GM10248 (cell line): ENCODE results near the gene SPON1.

ENCODE experiments used
- CTCF ChIA-PET: fragments of 300-600 bp; sonication (Branson Sonifier 250); formaldehyde crosslinking; extraction: SDS; loops from one replicate; lab custom pipeline; 2021; ENCODE audit warnings: antibody characterized with exemption; lab: Yijun Ruan, JAX
- POLR2A ChIA-PET: fragments of 350-650 bp; sonication (Branson Sonifier 250); formaldehyde crosslinking; extraction: SDS; loops from one replicate; lab custom pipeline; 2020; ENCODE audit warnings: antibody characterized with exemption; lab: Yijun Ruan, JAX
- DNase-seq: peaks from one replicate; pipeline ENCODE4 v3.0.0; 2012; ENCODE audit errors: extremely low spot score
- TF ChIP-seq, protein P1 (sequence below): IDR thresholded peaks from 2 replicates; pipeline ENCODE4 v1.5.1; 2012; ENCODE audit warnings: mild to moderate bottlenecking, low read depth; ENCODE audit errors: extremely low read depth, missing control alignments, control extremely low read depth

The SPON1 gene

DNA sequence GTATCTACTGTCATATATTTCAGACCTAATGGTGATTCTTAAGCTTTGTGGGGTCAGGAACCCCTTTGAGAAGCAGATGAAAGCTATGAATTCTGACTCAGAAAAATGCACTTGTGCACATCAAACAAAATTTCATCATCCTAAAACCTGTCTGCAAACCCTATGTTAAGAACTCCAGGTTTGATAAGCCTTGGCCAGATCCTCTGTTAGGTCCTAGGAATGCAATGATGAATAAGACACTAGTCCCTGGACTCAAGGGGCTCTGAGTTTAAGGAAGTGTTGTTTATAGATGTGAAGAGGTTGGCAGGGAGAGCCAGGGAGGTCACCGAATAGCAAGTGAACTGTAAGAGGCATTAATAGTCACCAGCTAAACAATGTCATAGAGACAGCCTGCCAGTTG is 103.2 kb downstream of the SPON1 start:
- ChIA-PET CTCF (no interaction called here), POLR2A (no interaction called here)
- no peak for DNase-seq
- TF ChIP-seq, protein P1, sequence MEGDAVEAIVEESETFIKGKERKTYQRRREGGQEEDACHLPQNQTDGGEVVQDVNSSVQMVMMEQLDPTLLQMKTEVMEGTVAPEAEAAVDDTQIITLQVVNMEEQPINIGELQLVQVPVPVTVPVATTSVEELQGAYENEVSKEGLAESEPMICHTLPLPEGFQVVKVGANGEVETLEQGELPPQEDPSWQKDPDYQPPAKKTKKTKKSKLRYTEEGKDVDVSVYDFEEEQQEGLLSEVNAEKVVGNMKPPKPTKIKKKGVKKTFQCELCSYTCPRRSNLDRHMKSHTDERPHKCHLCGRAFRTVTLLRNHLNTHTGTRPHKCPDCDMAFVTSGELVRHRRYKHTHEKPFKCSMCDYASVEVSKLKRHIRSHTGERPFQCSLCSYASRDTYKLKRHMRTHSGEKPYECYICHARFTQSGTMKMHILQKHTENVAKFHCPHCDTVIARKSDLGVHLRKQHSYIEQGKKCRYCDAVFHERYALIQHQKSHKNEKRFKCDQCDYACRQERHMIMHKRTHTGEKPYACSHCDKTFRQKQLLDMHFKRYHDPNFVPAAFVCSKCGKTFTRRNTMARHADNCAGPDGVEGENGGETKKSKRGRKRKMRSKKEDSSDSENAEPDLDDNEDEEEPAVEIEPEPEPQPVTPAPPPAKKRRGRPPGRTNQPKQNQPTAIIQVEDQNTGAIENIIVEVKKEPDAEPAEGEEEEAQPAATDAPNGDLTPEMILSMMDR: no peak

DNA sequence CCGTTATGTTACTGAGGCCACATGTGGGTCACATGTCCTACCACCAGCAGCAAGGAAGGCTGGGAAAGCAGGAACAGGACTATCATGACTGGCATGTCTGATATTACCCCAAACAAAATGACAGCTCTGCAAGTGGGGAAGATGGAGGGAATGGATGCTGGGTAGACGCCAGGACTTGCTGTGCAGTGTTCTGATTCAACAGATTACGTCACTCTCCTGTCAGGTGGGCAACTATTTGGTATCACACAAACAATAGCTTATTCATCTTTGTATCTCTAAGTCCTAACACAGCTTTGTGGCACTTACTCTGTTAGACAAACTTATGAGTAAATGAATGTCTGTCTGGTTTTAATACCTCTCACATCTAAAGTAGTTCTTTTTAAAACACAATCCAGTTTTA is 105.2 kb downstream of the SPON1 start:
- CTCF ChIA-PET: interaction anchor here (1.6 to 3.0 kb wide), 2 partner anchors 10 to 111 kb away, joined by 4 to 12 read pairs; no protein-coding TSS in a partner anchor

DNA sequence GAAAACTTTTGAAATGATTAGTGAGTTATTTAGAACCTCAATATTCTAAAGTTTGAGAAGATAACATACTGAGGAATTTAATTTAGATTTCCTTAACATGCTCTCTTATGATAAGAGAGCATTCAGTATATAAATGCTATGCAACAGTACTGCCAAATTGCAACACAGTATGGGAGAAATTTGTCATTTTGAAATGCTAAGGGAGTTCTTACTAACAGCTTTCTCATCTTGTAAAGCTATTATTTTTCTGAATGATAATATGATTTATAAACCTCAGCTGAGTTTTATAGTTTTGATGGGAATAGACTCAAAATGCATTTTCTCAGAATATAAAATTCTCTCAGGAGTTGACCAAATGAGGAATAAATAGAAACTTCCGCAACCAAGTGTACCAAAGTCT is 108.4 kb downstream of the SPON1 start:
- ChIA-PET POLR2A (no interaction called here), CTCF (no interaction called here)
- TF ChIP-seq, protein P1: no peak
- no peak for DNase-seq

More for the DNA sequence above, 105.2 kb downstream of the SPON1 start:
- POLR2A ChIA-PET: no interaction called here
- TF ChIP-seq, protein P1: no peak
- no peak for DNase-seq

DNA sequence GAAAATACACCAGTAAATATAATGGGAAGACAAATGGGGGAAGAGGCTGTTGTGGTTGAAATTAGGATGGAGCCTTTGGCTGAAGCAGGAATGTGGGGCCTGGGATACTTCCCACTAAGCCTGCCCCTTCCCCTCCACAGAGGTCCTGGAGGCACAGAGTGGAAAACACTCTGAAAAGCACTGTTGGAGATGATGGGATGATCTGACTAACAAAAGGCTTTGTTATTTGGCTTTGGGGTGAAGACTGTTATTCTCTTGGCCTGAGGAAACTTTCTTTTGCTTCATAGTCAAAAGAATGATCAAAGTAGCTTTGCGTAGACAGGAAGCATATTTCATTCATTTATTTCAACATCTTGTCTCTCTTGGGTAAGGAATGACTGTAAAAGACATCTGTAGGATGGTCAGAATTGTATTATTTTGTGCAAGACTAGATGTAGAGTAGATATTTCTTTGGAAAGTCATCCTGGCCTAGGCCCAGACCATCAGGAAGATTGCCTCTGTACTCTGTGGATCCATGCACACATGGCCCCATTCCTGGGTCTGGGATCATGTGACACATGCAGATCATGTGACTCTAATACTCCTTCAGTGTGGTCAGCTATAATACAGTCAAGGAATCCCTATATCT is 111.4 kb downstream of the SPON1 start:
- no peak for DNase-seq
- TF ChIP-seq, protein P1: no peak
- ChIA-PET POLR2A (no interaction called here), CTCF (interaction anchor here (1.0 kb wide), 1 partner anchor 12 kb away, joined by 3 read pairs; no protein-coding TSS in a partner anchor)

DNA sequence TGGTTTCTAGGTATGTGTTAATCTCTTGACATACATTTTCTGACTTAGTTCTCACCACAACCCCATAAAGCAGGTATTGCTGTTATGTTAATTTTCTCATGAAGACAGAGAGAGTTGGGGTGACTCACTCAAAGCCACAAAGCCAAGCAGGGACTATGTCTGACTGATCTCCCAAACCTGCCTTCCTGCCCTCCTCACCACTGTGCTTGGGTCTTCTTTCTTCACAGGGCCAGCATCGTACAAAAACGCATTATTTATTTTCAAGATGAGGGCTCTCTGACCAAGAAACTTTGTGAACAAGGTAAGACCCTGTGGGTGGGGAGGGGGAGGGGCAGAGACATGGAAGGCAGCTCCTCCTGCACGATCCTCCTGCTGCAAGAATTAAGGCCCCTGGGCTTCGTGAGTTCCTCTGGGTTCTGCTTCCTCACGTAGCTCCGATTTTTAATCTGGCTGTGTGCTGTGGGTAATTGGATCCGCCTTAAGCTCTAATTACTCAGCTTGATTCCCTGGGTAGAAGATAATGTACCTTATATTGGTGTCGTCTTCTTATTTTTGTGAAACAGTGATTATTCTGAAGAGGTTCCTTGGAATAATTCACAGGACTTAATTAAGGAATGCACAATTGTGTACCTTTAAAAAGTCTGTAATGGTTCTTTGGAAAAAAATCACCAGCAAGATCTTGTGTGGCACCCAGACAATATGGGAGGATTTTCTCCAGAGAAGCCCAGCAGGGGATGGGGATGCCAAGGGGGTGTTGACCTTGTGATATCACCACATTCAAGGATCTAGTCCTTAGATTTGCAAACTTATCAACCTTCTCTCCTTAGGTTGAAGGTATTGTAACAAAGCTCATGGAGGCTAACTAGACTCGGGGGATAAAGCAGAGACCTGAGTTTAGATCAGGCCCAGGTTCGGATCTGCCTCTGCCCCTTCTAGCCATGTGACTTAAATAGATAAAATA is 112.9 kb downstream of the SPON1 start:
- DNase-seq: no peak
- ChIA-PET CTCF (interaction anchor here (1.1 to 1.2 kb wide), 3 partner anchors 12 to 106 kb away, joined by 3 read pairs; no protein-coding TSS in a partner anchor), POLR2A (no interaction called here)
- TF ChIP-seq, protein P1: no peak

DNA sequence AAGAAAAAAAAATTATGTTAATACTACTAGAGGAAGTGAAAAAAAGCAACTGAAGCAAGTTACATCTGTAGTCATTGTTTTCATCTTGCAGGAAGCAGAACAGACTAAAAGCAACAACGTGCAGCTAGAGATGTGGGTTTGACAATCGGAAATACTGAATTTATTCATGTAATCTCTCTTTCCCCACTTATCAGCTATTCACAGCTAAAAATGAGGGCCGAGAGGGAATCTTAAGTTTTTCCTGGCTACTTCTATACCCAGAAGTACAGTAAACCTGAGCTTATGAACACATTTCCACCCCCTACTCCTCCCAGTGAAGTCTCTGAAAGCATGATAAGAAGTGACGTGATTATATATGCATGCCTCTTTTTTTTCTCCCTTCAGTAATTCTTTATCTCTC is 116.5 kb downstream of the SPON1 start:
- TF ChIP-seq, protein P1: no peak
- ChIA-PET CTCF (interaction anchor here (1.3 to 1.6 kb wide), 2 partner anchors 118 to 171 kb away, joined by 3 to 4 read pairs; no protein-coding TSS in a partner anchor), POLR2A (no interaction called here)
- DNase-seq: no peak
